A673 (cell line): Measurements from ENCODE around the gene MALT1. TPM values are rescaled to one million over a fixed set of nuclear protein-coding genes. Genes with fewer than 3 reads are reported as not detected.

Experiments used
- BruUV-seq: library from RNA; stranded (reverse); fragments of 400-500 nt; replicated peaks from 2 replicates; lab custom pipeline; 2021; lab: Mats Ljungman, UMichigan
- CTCF ChIA-PET: fragments of 300-600 bp; sonication (Branson Sonifier 250); formaldehyde crosslinking; loops from one replicate; lab custom pipeline; 2022; ENCODE audit warnings: antibody characterized with exemption; lab: Charles Lee
- POLR2A ChIA-PET: fragments of 300-600 bp; sonication (Branson Sonifier 250); formaldehyde crosslinking; loops from one replicate; lab custom pipeline; 2022; ENCODE audit warnings: antibody characterized with exemption; ENCODE audit not compliant: low non-redundant PET; lab: Charles Lee
- DNase-seq: peaks from one replicate; pipeline ENCODE4 v3.0.0-alpha.2; 2015; ENCODE audit warnings: low spot score
- H3K27ac ChIP-seq: fragments of 200-600 bp; sonication (generic); 2 replicates; pipeline ENCODE4 v1.5.1; 2016; ENCODE audit warnings: mixed run types, low read depth, mild to moderate bottlenecking, mixed read lengths, antibody characterized with exemption, low read length; ENCODE audit not compliant: poor library complexity, severe bottlenecking
- H3K27me3 ChIP-seq: fragments of 200-600 bp; sonication (generic); replicated peaks from 2 replicates; pipeline ENCODE4 v1.6.1; 2017; ENCODE audit warnings: mixed run types, low read depth, mild to moderate bottlenecking, mixed read lengths, antibody characterized with exemption, low read length; ENCODE audit not compliant: insufficient read depth, poor library complexity
- H3K36me3 ChIP-seq: fragments of 200-600 bp; sonication (generic); 2 replicates; pipeline ENCODE4 v1.6.1; 2016; ENCODE audit warnings: mixed run types, mild to moderate bottlenecking, mixed read lengths, antibody characterized with exemption, low read length; ENCODE audit not compliant: insufficient read depth, poor library complexity, severe bottlenecking
- H3K4me1 ChIP-seq: fragments of 200-600 bp; sonication (generic); 2 replicates; pipeline ENCODE4 v1.6.1; 2017; ENCODE audit warnings: mixed run types, mild to moderate bottlenecking, mixed read lengths, antibody characterized with exemption, low read length; ENCODE audit not compliant: insufficient read depth, poor library complexity, severe bottlenecking
- H3K4me3 ChIP-seq: fragments of 200-600 bp; sonication (generic); 2 replicates; pipeline ENCODE4 v1.5.1; 2016; ENCODE audit warnings: low read depth, mixed run types, mild to moderate bottlenecking, mixed read lengths, low read length; ENCODE audit not compliant: poor library complexity, severe bottlenecking
- H3K9me3 ChIP-seq: fragments of 200-600 bp; sonication (generic); 2 replicates; pipeline ENCODE4 v1.6.1; 2016; ENCODE audit warnings: mixed run types, low read depth, mild to moderate bottlenecking, mixed read lengths, antibody characterized with exemption, low read length; ENCODE audit not compliant: poor library complexity, severe bottlenecking
- EZH2 ChIP-seq: fragments of 200-600 bp; sonication (generic); IDR thresholded peaks from 2 replicates; pipeline ENCODE4 v1.6.1; 2017; ENCODE audit warnings: borderline replicate concordance, low read depth, mild to moderate bottlenecking, mixed read lengths, antibody characterized with exemption, low read length; ENCODE audit not compliant: poor library complexity, severe bottlenecking
- intact Hi-C: fragments of 100-400 bp; cut with micrococcal nuclease; formaldehyde crosslinking; loops from one replicate; pipeline ENCODE4 v1.10.0; 2022; ENCODE audit not compliant: unreplicated experiment
- total RNA-seq: library from RNA; stranded (reverse); gene quantifications from 2 replicates; pipeline ENCODE4 v1.2.3, GENCODE V29; 2021
- TF ChIP-seq, protein P1 (sequence below): fragments of 300-800, 200-600 bp; sonication (generic); conservative IDR thresholded peaks from 2 replicates; pipeline ENCODE4 v1.5.1; 2017; ENCODE audit warnings: low read depth, mild to moderate bottlenecking, antibody characterized with exemption, low read length, moderate library complexity, mixed read lengths

Gene MALT1
- total RNA-seq, 1 experiment from 2014 or later: 23.0 TPM

DNA sequence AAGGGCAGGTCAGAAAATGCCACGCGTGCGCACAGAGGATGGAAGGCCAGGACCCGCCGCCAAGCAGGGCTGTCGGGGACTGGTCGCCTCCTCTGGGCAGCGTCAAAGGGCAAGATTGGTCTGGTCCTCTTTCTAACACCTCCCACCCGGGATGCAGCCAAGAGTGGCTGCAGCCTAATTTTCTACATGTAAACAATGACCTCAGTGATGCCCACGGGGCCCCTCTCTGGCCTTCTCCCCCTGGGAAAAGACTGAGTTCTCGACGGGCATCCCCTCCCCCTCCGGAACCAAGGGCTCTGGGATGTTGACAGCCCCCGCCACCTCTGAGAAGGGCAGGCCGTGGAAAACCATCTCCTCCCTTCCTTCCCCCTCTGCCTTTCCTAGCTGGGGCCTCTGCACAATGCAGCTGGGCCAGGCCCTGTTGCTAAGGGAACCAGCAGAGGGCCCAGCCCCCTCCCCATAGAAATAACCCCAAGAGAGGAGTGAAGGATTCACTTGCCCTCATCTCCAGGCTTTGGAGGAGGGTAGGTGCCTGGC is 113.4 kb downstream of the MALT1 start:
- no TSS peak for BruUV-seq
- H3K36me3 ChIP-seq: no peaks in the 10 kb centered on the region
- H3K9me3 ChIP-seq: no peaks in the 10 kb centered on the region
- H3K27ac ChIP-seq: peak overlapping the region; percentile 5
- ChIA-PET POLR2A (no interaction called here), CTCF (no interaction called here)
- H3K4me1 ChIP-seq: peaks cover 36% of the 10 kb centered on the region
- intact Hi-C loops: loop anchor here (5.0 to 10.0 kb wide), 4 partner anchors 83 to 618 kb away; partner anchors contain the start of gene GRP
- DNase-seq: no peak
- no peak overlapping the region for H3K4me3 ChIP-seq
- no peaks in the 10 kb centered on the region for H3K27me3 ChIP-seq
- TF ChIP-seq EZH2: no peak
- TF ChIP-seq, protein P1, sequence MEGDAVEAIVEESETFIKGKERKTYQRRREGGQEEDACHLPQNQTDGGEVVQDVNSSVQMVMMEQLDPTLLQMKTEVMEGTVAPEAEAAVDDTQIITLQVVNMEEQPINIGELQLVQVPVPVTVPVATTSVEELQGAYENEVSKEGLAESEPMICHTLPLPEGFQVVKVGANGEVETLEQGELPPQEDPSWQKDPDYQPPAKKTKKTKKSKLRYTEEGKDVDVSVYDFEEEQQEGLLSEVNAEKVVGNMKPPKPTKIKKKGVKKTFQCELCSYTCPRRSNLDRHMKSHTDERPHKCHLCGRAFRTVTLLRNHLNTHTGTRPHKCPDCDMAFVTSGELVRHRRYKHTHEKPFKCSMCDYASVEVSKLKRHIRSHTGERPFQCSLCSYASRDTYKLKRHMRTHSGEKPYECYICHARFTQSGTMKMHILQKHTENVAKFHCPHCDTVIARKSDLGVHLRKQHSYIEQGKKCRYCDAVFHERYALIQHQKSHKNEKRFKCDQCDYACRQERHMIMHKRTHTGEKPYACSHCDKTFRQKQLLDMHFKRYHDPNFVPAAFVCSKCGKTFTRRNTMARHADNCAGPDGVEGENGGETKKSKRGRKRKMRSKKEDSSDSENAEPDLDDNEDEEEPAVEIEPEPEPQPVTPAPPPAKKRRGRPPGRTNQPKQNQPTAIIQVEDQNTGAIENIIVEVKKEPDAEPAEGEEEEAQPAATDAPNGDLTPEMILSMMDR: no peak

DNA sequence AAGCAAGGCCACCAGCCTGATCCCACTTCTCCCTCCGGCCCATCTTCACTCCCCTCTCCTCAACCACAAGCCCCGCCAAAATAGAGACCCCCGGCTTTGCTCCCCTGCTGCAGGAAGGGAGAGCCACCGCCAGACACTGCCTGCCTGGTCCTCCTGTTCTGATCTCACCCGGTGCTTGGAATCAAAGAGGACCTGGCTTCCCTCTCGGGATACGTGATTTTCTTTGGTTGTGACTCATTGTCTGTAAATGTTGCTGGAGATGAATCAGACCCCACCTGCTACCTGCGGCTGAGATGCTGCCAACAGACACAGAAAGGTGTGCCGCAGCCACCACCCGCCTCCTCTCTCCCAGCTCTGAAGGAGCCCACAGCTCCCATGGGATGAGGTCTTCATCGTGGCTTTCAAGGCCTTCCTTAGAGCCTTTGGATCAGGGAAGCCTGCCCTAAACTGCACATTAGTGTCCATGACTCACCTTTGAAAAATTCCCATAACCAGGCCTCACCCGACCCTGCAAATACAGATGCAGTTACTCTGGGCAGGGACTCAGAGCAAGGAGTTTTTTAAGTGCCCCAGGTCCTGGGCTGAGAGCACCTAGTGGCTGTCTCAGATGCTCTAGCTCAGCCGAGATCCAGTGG is 114.0 kb downstream of the MALT1 start:
- ChIA-PET CTCF (no interaction called here), POLR2A (no interaction called here)
- H3K9me3 ChIP-seq: no peaks in the 10 kb centered on the region
- no peaks in the 10 kb centered on the region for H3K27me3 ChIP-seq
- peaks cover 29% of the 10 kb centered on the region for H3K4me1 ChIP-seq
- intact Hi-C loops: loop anchor here (10.0 kb wide), 1 partner anchor 440 kb away; the partner anchor contains the start of gene GRP
- peak; percentile 47 for DNase-seq
- no peak overlapping the region for H3K4me3 ChIP-seq
- H3K27ac ChIP-seq: peak overlapping the region; percentile 5
- TF ChIP-seq, protein P1: no peak
- no peak for TF ChIP-seq EZH2
- H3K36me3 ChIP-seq: no peaks in the 10 kb centered on the region
- no TSS peak for BruUV-seq

- no peak for DNase-seq
- TF ChIP-seq, protein P1: no peak
- TF ChIP-seq EZH2: no peak
- Histone ChIP-seq H3K4me1 (peaks cover 26% of the 10 kb centered on the region), H3K9me3 (no peaks in the 10 kb centered on the region), H3K36me3 (no peaks in the 10 kb centered on the region), H3K27me3 (no peaks in the 10 kb centered on the region), H3K27ac (no peak overlapping the region), H3K4me3 (no peak overlapping the region)
- ChIA-PET CTCF (no interaction called here), POLR2A (no interaction called here)
- intact Hi-C loops: loop anchor here (10.0 kb wide), 1 partner anchor 439 kb away; the partner anchor contains the start of gene GRP
- BruUV-seq: no TSS peak
Observed at GRCh38 chr18:58785870-58786269, 114.6 kb downstream of the MALT1 start.
